Measurements from ENCODE around the gene WNK1. TPM values are rescaled to one million over a fixed set of nuclear protein-coding genes. Genes with fewer than 3 reads are reported as not detected.

Gene WNK1
- total RNA-seq, 2 experiments from 2014 or later = 84.1 to 131 TPM

DNA sequence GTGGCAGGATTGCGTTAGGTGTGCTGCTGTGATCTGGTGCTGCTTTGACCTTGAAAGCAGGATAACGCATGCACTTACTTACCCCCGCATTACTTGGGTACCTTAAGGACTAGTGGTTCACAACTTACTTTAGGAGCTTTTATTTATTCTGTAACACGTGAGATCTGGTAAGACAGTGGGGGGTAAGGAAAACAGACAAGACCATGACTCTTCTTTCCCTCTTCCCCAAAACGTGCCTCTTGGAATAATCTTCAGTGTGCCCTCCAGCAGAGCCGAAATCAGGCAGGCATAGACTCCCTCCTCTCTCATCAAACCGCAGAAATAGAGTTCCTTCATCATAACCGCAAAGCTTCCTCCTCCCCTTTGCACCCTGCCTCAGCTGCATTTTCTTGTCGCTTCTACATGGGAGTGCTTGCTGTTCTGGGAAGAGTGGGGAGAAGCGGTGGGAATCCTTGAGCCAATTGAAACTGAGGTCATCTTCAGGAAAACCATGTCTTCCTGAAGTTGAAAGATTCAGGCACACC is 153.7 kb downstream of the WNK1 start:
- no peaks in the 10 kb centered on the region for H3K79me2 ChIP-seq (ENCODE audit: insufficient read depth, low read depth, low read length)
- intact Hi-C loops (cut with micrococcal nuclease; ENCODE audit: unreplicated experiment) = no loop called here
- TF ChIP-seq EZH2phosphoT487 (IDR thresholded peaks at IDR 0.05; ENCODE audit: borderline replicate concordance, low read depth, low read length) = no peak
- TF ChIP-seq, protein P1, sequence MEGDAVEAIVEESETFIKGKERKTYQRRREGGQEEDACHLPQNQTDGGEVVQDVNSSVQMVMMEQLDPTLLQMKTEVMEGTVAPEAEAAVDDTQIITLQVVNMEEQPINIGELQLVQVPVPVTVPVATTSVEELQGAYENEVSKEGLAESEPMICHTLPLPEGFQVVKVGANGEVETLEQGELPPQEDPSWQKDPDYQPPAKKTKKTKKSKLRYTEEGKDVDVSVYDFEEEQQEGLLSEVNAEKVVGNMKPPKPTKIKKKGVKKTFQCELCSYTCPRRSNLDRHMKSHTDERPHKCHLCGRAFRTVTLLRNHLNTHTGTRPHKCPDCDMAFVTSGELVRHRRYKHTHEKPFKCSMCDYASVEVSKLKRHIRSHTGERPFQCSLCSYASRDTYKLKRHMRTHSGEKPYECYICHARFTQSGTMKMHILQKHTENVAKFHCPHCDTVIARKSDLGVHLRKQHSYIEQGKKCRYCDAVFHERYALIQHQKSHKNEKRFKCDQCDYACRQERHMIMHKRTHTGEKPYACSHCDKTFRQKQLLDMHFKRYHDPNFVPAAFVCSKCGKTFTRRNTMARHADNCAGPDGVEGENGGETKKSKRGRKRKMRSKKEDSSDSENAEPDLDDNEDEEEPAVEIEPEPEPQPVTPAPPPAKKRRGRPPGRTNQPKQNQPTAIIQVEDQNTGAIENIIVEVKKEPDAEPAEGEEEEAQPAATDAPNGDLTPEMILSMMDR (conservative IDR thresholded peaks at IDR 0.05; ENCODE audit: low read length) = no peak
- no peak overlapping the region for H3K4me2 ChIP-seq (ENCODE audit: low read length)
- BruUV-seq (replicated peaks) = no TSS peak
- no peak overlapping the region for H2AFZ ChIP-seq (ENCODE audit: low read length)
- no peak for DNase-seq (ENCODE audit: low spot score)
- H3K9me3 ChIP-seq (ENCODE audit: low read length) = no peaks in the 10 kb centered on the region
- H4K20me1 ChIP-seq (ENCODE audit: insufficient read depth, low read length) = no peaks in the 10 kb centered on the region
- no peak overlapping the region for H3K27ac ChIP-seq (ENCODE audit: low read depth, low read length, poor library complexity, severe bottlenecking)
- no peaks in the 10 kb centered on the region for H3K4me1 ChIP-seq (ENCODE audit: insufficient read depth, low read length, poor library complexity, severe bottlenecking)
- H3K9me2 ChIP-seq (ENCODE audit: insufficient read depth, low read length) = no peaks in the 10 kb centered on the region
- H3K4me3 ChIP-seq (ENCODE audit: low read depth, low read length, poor library complexity, severe bottlenecking) = no peak overlapping the region
- peaks cover 97% of the 10 kb centered on the region for H3K36me3 ChIP-seq (ENCODE audit: insufficient read depth, low read length)
- ChIA-PET POLR2A (interaction anchor here (0.6 to 1.3 kb wide), 4 partner anchors 23 to 833 kb away, joined by 3 to 4 read pairs (median 3); no protein-coding TSS in a partner anchor), CTCF (ENCODE audit: unreplicated experiment) (no interaction called here)

DNA sequence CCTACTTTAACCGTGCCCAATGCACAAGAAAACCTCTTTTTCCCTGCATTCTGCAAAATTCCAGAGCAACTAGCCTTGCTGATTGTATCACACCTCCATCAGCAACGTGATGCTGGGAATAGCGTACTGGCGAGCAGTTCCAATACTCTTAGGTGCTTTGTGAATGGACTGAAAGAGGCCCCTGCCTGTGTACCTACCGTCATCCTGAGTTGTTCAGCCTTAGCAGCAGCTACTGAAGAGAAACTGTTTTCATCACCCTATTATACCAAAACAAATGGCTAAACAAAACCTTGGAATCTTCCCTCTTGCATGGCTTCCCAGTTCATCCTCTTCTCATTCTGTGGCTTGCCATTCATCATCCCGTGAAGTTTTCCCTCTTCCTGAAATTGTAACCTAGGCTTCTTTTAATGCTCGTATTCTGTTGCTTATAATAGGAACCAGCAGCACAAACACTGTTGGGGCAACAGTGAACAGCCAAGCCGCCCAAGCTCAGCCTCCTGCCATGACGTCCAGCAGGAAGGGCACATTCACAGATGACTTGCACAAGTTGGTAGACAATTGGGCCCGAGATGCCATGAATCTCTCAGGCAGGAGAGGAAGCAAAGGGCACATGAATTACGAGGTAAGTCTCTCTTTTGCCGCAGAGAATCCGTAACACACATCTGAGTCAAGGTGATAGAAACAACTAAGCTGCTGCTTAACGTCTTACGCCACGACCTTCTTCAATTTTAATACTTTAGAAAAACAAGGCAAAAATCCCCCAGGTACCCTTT is 155.2 kb downstream of the WNK1 start:
- Histone ChIP-seq H2AFZ (ENCODE audit: low read length) (no peak overlapping the region), H3K4me1 (ENCODE audit: insufficient read depth, low read length, poor library complexity, severe bottlenecking) (no peaks in the 10 kb centered on the region), H3K36me3 (ENCODE audit: insufficient read depth, low read length) (peaks cover 97% of the 10 kb centered on the region), H3K9me3 (ENCODE audit: low read length) (no peaks in the 10 kb centered on the region), H4K20me1 (ENCODE audit: insufficient read depth, low read length) (no peaks in the 10 kb centered on the region), H3K9me2 (ENCODE audit: insufficient read depth, low read length) (no peaks in the 10 kb centered on the region), H3K4me3 (ENCODE audit: low read depth, low read length, poor library complexity, severe bottlenecking) (no peak overlapping the region), H3K27ac (ENCODE audit: low read depth, low read length, poor library complexity, severe bottlenecking) (no peak overlapping the region), H3K79me2 (ENCODE audit: insufficient read depth, low read depth, low read length) (no peaks in the 10 kb centered on the region), H3K4me2 (ENCODE audit: low read length) (no peak overlapping the region)
- no peak for DNase-seq (ENCODE audit: low spot score)
- ChIA-PET POLR2A (interaction anchor here (0.7 kb wide), 1 partner anchor 496 kb away, joined by 3 read pairs; no protein-coding TSS in a partner anchor), CTCF (ENCODE audit: unreplicated experiment) (no interaction called here)
- TF ChIP-seq, protein P1 (conservative IDR thresholded peaks at IDR 0.05; ENCODE audit: low read length) = no peak
- no peak for TF ChIP-seq EZH2phosphoT487 (IDR thresholded peaks at IDR 0.05; ENCODE audit: borderline replicate concordance, low read depth, low read length)
- no TSS peak for BruUV-seq (replicated peaks)
- intact Hi-C loops (cut with micrococcal nuclease; ENCODE audit: unreplicated experiment) = no loop called here

DNA sequence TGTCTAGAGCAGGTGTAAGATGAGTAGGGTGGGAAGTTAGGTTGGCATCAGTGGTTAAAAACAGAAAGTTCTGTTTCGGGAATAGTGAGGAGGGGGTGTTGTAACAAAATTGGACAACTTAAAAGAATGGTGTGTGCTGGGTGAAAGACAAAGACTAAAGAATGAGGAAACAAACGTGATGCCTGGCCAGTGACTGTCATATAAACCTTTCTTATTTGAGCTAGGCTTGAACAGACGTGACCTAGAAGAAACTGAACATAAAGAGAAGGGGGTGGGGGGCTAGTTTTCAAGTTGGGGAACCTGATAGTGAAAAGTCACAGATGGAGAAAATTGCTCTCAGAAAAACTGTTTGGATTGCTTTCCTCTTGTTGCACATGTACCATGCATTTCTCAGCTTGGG is 157.5 kb downstream of the WNK1 start:
- intact Hi-C loops (cut with micrococcal nuclease; ENCODE audit: unreplicated experiment) = no loop called here
- no peaks in the 10 kb centered on the region for H4K20me1 ChIP-seq (ENCODE audit: insufficient read depth, low read length)

More for the DNA sequence above, 157.5 kb downstream of the WNK1 start:
- Histone ChIP-seq H3K4me1 (ENCODE audit: insufficient read depth, low read length, poor library complexity, severe bottlenecking) (peaks cover 2% of the 10 kb centered on the region), H3K36me3 (ENCODE audit: insufficient read depth, low read length) (peaks cover 97% of the 10 kb centered on the region), H2AFZ (ENCODE audit: low read length) (no peak overlapping the region), H3K79me2 (ENCODE audit: insufficient read depth, low read depth, low read length) (no peaks in the 10 kb centered on the region), H3K9me3 (ENCODE audit: low read length) (no peaks in the 10 kb centered on the region), H3K4me2 (ENCODE audit: low read length) (no peak overlapping the region), H3K27ac (ENCODE audit: low read depth, low read length, poor library complexity, severe bottlenecking) (no peak overlapping the region), H3K9me2 (ENCODE audit: insufficient read depth, low read length) (no peaks in the 10 kb centered on the region), H3K4me3 (ENCODE audit: low read depth, low read length, poor library complexity, severe bottlenecking) (no peak overlapping the region)
- BruUV-seq (replicated peaks) = no TSS peak
- ChIA-PET CTCF (ENCODE audit: unreplicated experiment) (no interaction called here), POLR2A (interaction anchor here (0.9 kb wide), 1 partner anchor 20 kb away, joined by 3 read pairs; no protein-coding TSS in a partner anchor)
- no peak for TF ChIP-seq EZH2phosphoT487 (IDR thresholded peaks at IDR 0.05; ENCODE audit: borderline replicate concordance, low read depth, low read length)
- TF ChIP-seq, protein P1 (conservative IDR thresholded peaks at IDR 0.05; ENCODE audit: low read length) = no peak
- no peak for DNase-seq (ENCODE audit: low spot score)
